Lower leg skin (tissue), 3 donors: ENCODE measurements around the gene MCF2.

ENCODE experiments used
- CTCF ChIP-seq, 3 donors: fragments of 450-650 bp; IDR thresholded peaks; one replicate each; pipeline ENCODE4 v1.5.1; 2016; ENCODE audit warnings: antibody characterized with exemption in 3 of 3, mild to moderate bottlenecking in 3 of 3, moderate library complexity in 2 of 3
- POLR2A ChIP-seq, 2 donors: fragments of 450-650 bp; IDR thresholded peaks; one replicate each; pipeline ENCODE4 v1.6.1; 2016 to 2017; ENCODE audit warnings: antibody characterized with exemption in 2 of 2, mild to moderate bottlenecking in 1 of 2, moderate library complexity in 1 of 2

- TF ChIP-seq CTCF (IDR thresholded peaks at IDR 0.05) (no peak), POLR2A (IDR thresholded peaks at IDR 0.05) (no peak)
Measured at GRCh38 chrX:139720979-139721378, 13.0 kb upstream of the MCF2 start.
